Glomerular visceral epithelial cell (primary cell): ENCODE measurements around the gene FAM25G.
A peak's percentile ranks its signal among the peaks of the same experiment; 100 is the strongest.
"Not testable (repeated sequence)": the region's sequence is repeated elsewhere in the genome, so short reads cannot be mapped to it uniquely, and the experiment has no call there.

Source experiments
- DNase-seq: peaks from one replicate; pipeline ENCODE4 v3.0.0-alpha.2; 2016; ENCODE audit errors: extremely low spot score

Gene FAM25G

DNA sequence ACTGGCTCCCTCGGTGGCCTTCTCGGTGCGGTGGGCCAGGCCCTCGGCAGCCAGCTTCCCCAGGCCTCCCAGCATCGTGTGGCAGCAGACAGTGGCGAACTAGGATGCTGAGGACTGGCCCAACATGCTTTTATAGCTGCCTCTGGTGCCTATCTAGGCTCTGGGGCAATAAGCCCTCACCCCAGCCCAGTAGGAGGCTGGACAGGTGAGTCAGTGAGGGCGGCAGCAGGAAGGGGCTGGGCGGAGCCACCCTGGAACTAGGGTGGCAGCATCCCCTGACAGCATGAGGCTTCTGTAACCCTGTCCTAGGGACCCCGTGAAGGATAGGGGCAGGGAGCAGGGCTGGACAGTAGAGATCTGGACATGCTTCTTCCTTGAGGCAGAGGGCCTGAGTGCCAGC lies at the start of gene FAM25G:
Gene FAM25G, minus strand, starts transcription at position 101 of the 400 bp plus-strand sequence. Its CDS starts 26 bp downstream, at position 75.
- DNase-seq, result not testable (repeated sequence)

DNA sequence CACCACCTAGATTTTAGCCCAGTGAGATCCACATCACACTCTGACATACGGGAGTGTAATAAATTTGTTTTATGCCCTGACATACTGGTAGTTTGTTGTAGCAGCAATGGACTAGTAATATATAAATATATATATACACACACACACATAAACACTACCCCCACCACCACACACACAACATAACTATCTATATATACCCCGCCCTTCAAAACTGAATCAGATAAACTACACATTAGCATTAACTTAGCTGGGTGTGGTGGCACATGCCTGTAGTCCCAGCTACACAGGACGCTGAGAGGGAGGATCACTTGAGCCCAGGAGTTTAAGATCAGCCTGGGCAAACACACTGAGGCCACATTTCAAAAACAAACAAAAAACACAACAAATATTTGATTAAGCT lies 44.9 kb upstream of the FAM25G start:
- DNase-seq, result not testable (repeated sequence)

DNA sequence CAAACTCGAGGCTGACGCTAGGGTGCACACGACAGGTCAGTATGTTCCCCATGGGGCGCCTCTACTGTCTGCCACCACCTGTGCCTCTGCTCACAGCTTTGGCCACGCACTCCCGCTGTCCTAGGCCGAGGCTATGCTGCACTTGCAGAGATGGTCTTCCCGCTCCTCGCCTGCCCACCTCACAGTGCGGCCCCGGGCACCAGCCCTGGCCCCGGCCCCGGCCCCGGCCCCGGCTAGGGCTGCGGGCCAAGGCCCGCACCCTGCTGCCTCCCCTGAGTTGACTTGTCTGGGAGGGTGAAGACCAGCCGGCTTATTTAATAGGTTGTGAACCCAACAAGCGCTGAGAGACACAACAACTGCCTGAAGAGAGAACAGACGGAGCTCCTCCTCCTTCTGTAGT lies 32.0 kb upstream of the FAM25G start, which contains the start of gene AGAP9:
Gene AGAP9, minus strand, starts transcription at position 164 of the 400 bp plus-strand sequence. Its CDS starts 112 bp downstream, at position 52.
- DNase-seq, result not testable (repeated sequence)

GRCh38 chr10:47502313-47502712 lies 10.8 kb upstream of the FAM25G start:
- DNase-seq, result not testable (repeated sequence)

GRCh38 chr10:47494226-47494625 lies 2.7 kb upstream of the FAM25G start:
- not testable (repeated sequence) for DNase-seq

DNA sequence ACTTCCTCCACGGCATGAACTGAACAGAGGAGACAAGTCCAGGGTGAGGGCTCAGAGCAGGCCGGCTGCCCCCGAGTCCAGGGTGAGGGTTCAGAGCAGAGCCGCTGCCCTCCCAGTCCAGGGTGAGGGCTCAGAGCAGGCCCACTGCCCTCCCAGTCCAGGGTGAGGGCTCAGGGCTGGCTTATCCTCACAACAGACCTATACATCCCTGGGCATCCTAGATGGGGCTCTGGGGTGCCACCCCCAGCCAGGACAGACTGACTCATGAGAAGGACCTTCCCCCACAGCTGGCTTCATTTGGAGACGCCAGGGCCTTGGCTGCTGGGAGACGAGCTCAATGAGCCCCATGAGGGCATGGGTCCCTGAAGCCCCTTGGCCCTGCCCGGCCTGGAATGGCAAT lies 1.9 kb downstream of the FAM25G start:
- not testable (repeated sequence) for DNase-seq

- peak; percentile 26 for DNase-seq
These were observed 5.6 kb downstream of the FAM25G start for GRCh38 chr10:47485943-47486342.

- not testable (repeated sequence) for DNase-seq
These were observed 6.7 kb downstream of the FAM25G start for GRCh38 chr10:47484786-47485185.

GRCh38 chr10:47483923-47484322 lies 7.6 kb downstream of the FAM25G start, which contains the start of gene ANXA8:
ANXA8 (minus strand) TSS chr10:47484115; CDS start chr10:47483933, 182 bp downstream.
- DNase-seq, result not testable (repeated sequence)

DNA sequence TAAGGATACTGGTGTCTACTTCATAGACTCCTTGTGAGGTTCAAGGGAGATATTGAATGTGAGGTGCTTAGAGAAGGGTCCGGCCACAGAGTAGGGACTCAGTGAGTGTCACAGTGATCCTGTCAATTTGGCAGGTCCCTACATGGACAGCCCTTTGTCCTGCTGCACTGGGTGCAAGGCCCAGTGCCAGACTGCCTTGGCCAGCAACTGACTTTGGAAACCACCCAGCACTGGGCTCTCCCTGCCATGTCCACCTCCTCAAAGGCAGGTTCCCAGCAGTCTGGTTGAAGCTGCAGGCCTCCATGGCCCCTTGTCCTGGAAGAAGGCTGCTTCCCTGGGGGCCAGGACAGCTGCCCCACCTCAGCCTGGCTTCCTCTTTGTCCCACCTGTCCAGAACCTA lies 9.1 kb downstream of the FAM25G start:
- DNase-seq, result not testable (repeated sequence)

GRCh38 chr10:47481768-47482181 lies 9.7 kb downstream of the FAM25G start:
- DNase-seq, result peak; percentile 14

- DNase-seq, result peak; percentile 87
These were observed 10.2 kb downstream of the FAM25G start for GRCh38 chr10:47481182-47481766.

- not testable (repeated sequence) for DNase-seq
These were observed 11.4 kb downstream of the FAM25G start for GRCh38 chr10:47480133-47480532.

- DNase-seq, result not testable (repeated sequence)
These were observed 13.4 kb downstream of the FAM25G start for GRCh38 chr10:47478114-47478513.

GRCh38 chr10:47477078-47477477 lies 14.4 kb downstream of the FAM25G start:
- not testable (repeated sequence) for DNase-seq

DNA sequence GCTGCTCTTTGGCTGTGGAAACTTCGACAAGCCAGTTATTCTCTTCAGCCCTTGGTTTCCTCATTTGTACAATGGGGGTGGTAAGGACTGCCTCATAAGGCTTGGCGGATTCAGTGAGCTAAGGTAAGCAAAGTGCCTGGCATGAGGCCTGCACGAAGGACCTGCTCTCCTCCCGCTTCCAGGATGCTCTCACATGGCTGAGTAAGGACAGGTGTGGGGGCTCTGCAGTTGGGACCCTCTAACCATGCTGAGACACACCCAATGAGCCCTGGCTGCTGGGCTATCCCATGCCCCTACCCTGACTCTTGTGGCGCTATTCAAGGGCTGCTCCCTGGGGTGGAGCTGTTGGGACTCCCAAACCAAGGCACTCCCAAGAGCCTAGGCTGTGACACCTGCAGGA lies 16.4 kb downstream of the FAM25G start:
- not testable (repeated sequence) for DNase-seq

DNA sequence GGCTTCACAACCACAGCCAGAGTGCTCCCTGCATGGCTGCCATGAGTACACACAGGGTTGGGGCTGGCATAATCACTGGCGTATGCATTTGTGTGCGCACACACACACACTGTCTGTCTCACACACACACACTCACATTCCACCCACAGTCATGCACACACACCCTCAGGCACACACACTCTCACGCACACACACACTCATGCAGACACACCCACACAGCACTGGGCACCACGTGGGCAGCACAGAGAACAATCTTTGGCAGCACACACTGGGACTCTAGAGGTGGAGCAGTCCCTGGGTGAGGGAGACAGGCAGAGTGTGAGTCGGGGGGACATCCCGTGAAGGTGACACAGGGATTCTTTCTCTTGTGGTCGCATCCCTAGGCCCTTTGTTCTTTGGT lies 18.0 kb downstream of the FAM25G start:
- not testable (repeated sequence) for DNase-seq

GRCh38 chr10:47472647-47473046 lies 18.9 kb downstream of the FAM25G start:
- not testable (repeated sequence) for DNase-seq

DNA sequence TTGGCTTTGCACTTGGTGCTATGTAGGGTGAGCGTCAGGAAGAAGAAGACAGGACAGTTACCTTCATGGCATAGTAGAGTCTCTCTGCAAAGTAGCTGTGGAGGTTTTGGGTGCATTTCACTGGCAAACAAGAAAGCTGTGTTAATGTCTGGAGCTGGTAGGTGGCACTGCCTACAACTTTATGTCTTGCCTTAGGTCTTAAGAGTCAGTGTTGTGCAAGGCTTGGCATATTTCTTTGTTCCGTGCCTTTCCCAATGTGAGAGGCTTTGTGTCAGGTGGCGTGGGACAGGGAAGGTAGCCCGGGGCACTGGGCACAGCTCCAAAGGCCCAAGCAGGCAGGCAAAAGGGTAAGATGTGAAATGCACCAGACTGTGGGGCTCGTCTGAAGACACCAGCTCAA lies 19.4 kb downstream of the FAM25G start:
- DNase-seq, result not testable (repeated sequence)

GRCh38 chr10:47468731-47469528 lies 22.6 kb downstream of the FAM25G start:
- DNase-seq, result not testable (repeated sequence)

DNA sequence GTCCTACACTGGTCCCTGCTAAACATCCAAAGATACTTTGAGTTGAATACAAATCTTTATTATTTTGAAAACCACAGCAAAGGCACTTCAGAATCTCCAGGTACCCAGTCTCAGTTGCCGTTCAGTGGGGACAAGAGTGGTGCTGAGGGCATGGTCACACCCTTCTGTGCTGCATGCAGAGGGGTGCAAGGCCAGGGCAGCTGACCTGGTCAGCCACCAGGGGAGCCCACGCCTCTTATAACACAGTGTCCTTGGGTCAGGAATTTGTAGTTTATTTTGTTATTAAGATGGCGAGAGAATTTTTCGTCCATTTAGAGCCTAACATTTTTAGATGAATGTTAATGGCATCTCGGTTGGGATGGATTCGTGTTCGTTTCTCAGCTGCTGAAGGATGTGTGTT lies 23.5 kb downstream of the FAM25G start:
- not testable (repeated sequence) for DNase-seq

DNA sequence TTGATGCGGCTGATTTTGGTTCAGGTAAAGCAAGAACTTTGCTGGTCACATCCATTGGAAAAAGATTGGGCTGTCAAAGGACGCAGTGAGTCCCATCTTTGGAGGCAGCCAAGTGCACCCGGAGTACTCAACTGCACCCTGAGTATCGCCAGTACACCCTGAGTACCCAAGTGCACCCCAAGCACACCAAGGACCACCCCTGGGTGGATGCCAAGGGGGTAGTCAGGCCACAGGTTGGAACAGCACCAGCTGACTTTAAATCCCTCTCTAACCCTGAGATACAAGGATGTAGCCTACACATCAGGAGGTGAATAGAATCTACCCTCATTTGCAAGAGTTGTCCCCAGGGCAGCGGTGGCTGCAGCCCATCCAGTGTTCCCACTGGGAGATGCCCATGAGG lies 24.0 kb downstream of the FAM25G start:
- not testable (repeated sequence) for DNase-seq
